Fibroblast of skin of right quadriceps (primary cell): ENCODE data around the gene LTA4H.
"Not testable (repeated sequence)": the region's sequence is repeated elsewhere in the genome, so short reads cannot be mapped to it uniquely, and the experiment has no call there.

Source experiments
- DNase-seq: peaks from one replicate; pipeline ENCODE4 v3.0.0-alpha.2; 2013

Gene LTA4H

DNA sequence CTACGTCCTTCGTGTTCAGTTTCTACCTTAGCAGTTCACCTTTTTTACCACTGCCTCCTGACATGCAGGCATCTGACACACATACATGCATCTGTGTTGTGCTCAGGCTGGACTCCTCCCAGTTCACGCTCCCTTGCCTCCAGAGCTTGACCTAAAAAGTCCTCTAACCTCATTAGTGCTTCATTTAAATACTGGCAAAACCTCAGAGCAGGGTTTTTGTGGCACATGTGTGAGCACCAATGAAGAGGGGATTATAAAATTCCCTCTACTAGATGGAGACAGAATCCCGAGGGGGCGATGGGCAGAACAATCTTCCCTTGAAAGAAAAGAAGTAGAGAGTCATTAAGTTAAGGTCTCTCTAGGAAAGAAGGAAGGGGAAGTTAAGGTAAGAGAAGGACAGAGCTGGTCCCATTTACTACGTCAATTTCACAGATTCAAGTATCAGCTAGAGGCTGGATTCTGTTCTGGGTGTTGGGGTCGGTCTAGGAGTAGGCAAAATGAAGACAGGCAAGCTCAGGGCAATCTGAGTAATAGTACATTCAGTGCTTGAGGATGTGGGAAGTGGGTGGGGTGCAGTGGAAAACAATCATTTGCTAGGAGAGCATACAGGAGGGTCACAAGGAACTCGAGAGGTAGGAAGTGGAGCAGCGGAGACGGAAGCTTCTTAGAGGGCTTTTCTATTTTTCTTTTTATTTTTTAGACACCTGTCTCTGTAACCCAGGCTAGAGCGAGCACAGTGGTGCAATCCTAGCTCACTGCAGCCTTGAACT, 46.7 kb downstream of the LTA4H start:
- DNase-seq, result no peak

DNA sequence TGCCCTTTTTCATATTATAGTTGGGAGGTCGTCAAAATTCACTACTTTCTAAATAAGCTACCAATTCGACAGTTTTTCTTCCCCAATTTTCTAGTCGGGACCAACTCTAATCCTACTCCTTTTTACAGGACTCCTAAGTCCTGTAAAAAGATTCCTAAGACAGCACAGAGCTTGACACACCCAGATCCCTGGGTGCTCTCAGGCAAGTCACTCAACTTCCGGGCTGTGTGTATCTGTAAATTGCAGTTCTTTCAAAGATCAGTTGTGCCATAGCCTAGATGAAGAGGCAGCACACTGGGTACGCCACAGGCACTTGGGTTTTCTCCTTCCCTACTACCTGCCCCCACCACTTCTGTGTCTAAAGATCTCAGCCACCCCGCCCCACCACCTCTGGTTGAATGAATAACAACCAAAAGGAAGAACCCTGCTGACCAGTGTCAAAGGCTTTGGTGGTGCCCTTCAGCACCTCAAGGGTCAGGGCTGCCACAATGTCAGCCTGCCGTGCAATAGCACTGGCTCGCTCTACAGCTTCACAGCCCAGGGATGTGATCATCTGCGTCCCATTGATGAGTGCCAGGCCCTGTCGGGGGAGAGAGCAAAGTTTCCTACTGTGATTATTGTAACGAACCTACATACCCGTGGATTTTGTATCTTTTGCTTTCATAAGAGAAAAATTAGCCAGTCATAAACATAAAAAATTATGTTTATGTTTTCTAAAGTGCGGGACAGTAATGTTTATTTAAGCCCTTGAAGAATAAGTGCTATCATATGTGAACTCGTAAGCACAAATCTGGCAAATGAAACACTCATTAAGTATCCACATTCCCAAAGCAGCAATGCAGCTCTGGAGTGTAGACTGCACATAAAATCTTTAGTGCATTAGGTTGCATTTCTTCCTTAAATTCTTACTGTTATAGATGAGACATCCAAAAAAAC, 48.5 kb downstream of the LTA4H start:
- DNase-seq, result no peak

DNA sequence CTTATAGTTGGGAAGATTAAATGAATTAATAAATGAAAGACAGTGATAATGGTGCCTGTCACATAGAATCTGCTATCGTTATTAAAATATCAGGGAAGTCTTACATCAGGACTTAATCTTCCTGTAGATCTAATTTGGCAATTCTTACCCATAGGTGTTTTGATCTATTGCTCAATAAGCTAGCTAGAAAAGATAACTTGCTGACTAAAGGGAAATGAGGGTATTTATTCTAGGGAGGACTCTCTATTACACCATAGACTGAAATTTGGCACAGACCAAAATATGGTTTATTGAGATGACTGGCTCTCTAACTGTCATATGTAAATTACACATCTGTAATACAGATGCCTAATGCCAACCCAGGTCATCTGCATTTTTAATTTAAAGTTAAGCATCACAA, 50.7 kb downstream of the LTA4H start:
- no peak for DNase-seq

DNA sequence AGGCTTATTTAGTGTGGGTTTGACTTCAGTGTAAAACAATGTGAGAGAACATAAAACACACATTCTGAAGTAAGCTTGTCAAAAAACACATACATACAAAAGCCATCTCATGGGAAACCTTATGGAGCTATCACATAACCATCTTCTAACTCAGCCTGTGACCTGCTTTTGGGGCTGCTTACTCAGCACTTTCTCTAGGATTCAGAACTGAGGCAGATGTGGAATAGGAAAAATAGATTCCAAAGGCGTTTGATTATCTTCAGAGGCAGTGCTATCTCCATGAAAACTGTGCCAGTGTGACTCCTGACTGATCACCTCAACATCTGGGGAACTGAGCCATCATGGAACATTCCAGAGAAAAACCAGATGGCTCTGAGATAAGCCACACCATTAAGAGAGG, 52.8 kb downstream of the LTA4H start:
- no peak for DNase-seq

DNA sequence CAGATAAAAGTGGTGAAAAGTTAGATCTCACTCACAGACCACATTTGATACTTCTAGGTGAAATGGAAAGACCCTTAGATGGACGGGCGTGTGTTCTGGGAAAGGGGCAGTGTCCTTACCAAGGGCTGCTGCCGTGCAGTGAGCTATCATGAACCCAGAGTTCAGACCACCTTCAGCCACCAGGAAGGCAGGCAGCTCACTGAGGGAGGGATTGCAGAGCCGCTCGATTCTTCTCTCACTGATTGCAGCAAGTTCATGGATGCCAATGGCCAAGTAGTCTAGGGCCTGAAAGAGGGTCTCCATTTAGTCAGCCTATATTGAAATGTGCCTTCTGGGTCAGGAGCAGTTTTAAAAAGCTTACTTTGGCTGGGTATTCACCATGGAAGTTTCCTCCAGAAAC, 55.0 kb downstream of the LTA4H start:
- no peak for DNase-seq

DNA sequence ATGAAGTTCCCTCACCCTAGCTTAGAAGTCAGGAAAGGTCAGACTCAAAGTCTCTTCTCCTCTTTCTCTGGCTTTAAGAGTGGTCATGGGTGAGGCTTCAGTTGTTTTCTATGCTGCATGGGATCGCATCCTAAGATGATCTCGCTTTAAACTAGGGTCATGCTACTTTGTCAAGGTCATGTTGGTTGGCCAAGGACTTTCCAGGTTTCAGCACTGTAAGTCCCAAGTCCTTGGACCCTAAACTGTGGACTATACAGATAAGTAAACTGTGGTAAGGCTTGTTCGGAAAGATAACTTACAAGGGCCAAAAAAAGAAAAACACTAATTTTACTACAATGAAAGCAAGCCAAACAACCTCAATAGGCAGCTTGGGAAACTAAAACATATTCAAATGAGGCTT, 56.6 kb downstream of the LTA4H start:
- DNase-seq, result no peak

DNA sequence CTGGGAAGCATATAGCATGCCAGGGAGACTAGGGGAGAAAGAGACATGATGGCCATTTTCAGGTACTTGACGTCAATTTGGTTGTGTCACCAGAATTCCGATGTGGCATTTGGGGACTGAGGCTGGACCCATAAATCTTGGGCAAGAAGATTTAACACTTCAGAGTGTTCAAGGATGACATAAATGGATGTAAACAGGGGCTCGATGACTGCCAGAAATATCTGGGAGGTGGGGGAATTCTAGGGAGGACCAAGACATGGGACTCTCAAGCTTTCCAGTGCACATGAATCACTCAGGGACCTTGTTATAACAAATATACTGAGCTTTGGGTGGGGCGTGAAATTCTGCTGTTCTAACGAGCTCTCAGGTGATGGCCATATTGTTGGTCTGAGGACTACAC, 57.0 kb downstream of the LTA4H start:
- no peak for DNase-seq

DNA sequence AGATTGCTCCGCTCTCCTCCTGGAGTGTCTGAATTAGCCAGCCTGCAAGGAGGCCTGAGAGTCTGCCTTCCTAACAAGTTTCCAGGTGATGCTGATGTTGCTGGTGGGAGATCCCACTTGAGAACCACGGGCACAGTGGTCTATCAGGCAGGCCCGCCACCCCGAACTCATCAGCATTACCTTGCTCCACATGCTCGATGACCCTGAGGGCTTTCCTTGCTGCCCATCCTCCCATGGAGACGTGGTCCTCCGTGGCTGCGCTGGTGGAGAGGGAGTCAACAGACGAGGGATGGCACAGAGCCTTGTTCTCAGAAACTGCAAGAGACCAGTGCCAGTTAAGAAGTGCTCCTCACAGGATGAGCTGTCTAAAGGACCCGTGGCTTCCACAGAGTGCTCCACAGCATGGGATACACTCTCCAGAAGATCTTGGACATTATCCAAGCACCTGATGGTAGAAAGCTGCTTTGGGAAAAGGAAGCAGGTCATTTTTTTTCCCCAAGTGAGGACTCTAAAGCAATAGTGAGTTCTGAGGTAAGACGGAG, 57.6 kb downstream of the LTA4H start:
- no peak for DNase-seq

DNA sequence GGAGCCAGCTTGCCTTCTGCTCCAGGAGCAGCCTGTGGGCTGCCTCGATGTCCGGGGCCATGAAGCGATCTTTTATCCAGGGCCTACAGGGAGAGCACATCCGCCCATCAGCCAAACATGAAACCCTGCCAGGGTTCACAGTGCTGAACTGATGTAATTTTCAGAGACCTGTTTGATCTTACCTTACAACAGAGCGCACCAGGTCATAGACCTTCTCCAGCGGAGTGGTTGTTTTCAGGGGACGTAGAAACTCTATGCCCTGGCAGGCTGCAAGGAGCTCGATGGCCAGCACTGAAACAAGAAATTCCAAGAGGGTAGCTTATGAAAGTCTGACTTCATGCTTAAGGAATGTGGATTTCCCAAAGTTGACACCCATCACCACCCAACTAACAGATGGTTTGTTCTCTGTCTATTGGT, 59.0 kb downstream of the LTA4H start:
- peak; percentile 10 for DNase-seq

DNA sequence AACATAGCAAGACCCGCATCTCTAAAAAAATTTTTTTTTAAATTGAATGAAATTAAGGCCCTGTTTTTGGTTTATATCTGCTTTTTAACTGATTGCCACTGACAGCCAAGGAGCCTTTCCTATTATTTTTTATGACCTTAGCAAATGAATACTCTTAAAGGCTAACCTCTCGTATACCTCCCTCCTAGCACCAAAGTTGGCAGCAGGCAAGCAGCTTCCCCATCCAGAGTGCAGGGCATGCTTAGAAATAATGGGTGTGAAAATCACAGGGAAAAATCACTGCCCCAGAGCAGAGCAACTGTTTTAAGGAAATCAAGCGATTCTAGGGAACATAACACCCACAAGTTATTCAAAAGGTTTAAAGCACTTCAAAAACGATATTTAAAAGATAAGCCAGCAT, 59.9 kb downstream of the LTA4H start:
- no peak for DNase-seq

DNA sequence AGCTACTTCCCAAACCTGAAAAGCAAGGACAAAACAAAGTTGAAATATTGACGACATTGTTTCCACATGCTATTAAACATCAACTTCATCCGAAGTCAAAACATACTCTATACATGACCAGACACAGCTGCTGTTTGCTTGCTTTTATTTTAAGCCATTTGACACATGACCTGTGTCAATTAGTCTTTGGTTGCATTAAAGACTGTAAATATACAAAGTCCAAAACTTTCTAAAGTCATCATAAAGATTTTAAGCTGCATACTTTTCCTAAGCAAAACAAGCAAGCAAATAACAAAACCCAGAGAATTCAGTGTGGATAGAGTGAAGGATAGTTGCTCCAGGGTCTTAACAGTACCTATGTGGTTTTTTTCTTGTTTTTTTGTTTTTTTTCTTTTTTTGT, 61.0 kb downstream of the LTA4H start:
- no peak for DNase-seq

DNA sequence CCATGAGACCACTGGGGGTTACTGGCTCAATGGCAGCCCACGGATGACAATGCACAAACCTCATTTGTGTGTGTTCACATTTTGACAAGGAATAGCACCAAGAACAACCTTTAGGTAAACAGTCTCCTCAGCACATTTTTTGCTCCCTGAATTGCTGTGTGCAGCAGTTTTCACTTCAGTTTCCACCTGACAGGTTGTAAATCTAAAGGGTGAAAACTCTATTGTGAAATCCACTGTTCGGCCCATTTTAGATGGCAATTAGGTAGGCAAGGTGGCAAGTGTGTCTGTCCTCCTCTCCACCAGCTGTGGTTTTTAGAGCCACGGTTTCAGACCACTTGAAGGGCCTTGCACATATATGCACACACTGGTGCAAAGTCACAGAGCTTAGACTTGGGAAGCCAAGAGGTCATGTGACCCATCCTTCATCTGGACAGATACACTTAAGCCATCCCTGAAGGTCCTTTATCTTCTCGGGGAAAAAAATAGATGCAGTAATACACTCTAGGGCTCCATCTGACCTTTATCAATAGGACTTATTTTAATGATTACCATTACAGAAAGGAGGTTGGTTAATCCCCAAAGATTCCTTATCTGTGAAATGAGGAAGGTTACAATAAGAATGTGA, 62.4 kb downstream of the LTA4H start:
- DNase-seq, result no peak

DNA sequence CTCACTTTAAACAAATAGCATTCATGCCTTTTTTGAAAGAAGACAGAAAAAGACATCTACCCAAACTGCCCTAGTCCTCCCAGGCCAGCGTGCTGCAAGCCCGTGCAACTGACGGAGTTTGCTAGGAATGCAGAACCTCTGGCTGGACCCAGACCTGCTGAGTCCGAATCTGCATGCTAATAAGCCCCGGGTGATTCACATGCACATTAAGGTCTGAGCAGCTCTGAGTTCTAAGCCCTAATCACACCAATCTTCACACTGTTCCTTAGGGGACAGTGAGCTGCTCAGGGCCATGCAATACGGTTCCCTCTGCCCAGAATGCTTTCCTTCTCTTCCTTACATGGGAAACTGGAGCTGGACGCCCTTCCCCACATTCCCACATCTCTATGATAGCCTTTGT, 64.5 kb downstream of the LTA4H start:
- no peak for DNase-seq

DNA sequence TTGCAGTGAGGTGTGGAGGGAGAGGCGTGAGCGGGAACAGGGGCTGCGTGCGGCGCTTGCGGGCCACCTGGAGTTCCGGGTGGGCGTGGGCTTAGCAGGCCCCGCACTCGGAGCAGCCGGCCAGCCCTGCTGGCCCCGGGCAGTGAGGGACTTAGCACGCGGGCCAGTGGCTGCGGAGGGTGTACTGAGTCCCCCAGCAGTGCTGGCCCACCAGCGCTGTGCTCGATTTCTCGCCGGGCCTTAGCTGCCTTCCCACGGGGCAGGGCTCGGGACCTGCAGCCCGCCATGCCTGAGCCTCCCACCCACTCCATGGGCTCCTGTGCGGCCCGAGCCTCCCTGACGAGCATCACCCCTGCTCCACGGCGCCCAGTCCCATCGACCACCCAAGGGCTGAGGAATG, 66.3 kb downstream of the LTA4H start:
- DNase-seq, result not testable (repeated sequence)

DNA sequence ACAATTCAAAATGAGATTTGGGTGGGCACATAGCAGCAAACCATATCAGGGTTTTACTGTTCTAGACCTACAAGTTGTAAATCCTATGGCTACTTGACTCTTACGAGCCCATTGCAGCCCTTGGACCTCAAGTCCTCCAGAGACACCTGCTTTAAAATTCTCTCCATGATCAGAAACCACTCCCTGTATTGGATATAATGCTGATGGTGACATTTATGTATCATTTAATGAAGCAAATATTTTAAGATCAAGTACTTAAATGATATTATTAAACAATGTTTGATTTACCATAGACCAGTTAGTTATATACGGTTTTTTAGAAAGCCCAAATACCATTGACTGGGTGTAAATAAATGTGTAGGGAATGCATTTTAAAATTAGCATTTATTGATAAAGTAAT, 68.1 kb downstream of the LTA4H start:
- DNase-seq, result no peak

DNA sequence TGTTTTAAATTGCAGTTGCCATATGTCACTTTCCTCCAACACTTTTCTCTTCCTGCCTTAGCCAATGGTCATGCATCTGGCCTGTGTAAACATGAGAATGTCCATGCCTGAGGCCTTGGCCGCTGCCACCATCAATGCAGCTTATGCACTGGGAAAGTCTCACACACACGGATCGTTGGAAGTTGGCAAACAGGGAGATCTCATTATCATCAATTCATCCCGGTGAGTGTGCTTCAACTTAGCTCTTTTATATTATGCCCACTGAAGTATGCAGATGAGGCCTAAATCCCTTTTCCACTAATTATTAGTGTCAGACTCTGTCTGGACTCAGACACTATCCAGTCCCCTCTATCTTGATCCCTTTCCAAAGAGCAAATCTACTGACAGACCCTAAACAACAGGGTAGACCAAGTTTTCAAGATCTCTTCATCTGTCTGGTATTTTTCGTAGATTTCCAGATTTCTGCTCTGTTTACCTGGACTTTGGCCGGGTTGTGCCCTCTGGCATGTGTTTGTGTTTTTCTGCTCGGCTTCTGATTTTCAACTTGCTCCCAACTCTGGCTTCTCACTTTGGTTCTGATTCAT, 69.0 kb downstream of the LTA4H start:
- no peak for DNase-seq

DNA sequence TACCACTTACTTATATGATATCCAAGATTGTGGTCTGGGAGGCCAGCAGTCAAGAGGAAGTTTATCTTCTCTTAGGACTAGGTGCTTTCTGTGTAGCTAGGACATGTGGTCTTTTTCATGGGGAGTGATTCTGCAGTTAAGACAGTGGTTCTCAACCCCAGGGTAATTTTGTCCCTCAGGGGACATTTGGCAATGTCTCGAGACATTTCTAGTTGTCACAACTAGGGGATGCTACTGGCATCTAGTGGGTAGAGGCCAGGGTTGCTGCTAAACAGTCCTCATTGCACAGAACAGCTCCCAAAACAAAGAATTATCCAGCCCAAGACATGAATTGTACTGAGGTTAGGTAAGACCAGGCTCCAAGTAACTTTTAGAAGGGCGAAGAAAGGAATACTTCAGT, 72.3 kb downstream of the LTA4H start:
- no peak for DNase-seq

DNA sequence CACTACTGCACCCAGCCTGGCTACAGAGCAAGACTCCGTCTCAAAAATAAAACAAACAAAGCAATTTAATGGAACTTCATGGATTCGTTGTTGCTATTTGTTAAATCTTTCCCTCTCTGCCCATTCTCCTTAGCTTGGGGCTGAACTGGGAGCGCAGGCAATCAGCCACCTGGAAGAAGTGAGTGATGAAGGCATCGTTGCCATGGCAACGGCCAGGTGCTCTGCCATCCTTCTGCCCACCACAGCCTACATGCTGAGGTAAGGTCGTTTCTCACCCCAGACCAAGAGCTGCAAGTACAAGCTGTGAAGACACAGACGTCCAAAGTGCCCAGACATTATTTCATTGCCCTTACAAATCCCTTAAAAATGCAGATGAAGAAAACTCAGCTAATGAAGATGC, 73.2 kb downstream of the LTA4H start:
- no peak for DNase-seq

DNA sequence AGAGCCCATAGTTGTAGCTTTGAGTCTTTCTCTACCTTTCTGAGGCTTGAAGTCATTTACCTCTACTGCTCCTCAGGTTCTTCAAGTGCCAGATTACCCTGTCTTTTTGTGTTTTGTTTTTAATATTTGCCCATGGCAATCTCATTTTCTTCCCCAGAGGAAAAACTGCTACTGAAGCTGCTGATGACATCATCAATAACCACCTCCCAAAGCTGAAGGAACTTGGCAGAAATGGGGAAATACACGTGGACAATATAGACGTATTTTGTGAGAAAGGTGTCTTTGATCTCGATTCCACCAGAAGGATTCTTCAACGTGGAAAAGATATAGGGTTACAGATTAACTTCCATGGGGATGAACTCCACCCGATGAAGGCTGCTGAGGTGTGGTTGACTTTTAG, 75.1 kb downstream of the LTA4H start:
- no peak for DNase-seq

DNA sequence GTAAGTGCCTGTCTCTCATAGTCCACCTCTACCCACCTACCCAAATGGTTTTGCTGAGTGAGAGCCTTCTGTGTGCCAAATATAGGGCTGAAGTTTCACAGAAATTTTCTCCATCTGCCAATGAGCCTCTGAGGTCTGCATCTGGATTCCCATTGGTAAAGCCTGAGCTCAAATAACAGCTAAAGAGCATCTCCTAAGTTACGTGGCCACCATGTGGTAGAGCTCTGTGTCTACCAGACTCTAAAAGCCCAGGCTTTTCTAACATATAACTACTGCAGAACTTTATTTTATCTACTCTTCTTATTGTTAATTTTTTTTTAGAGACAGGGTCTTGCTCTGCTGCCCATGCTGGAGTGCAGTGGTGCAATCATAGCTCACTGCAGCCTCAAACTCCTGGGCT, 76.3 kb downstream of the LTA4H start:
- DNase-seq, result no peak

DNA sequence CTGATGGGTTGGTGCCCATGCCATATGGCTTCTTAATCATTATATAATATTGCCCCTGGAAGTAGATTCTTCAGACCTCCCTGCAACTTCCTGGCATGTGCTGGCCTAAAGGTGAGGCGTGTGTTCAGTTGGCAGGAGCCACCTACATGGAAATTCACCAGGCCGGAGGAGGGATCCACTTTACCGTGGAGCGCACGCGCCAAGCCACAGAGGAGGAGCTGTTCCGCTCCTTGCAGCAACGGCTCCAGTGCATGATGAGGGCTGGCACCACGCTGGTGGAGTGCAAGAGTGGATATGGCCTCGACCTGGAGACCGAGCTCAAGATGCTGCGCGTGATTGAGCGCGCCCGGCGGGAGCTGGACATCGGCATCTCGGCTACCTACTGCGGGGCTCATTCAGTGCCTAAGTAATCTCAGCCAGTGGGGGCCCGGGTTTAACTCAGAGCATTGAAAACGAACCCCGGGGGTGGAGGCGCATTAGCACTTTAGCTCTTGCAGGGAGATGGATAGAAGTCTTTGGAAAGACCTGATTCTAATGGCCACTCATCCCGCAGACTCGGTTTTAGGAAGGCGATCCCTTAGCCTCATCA, 78.7 kb downstream of the LTA4H start:
- no peak for DNase-seq

DNA sequence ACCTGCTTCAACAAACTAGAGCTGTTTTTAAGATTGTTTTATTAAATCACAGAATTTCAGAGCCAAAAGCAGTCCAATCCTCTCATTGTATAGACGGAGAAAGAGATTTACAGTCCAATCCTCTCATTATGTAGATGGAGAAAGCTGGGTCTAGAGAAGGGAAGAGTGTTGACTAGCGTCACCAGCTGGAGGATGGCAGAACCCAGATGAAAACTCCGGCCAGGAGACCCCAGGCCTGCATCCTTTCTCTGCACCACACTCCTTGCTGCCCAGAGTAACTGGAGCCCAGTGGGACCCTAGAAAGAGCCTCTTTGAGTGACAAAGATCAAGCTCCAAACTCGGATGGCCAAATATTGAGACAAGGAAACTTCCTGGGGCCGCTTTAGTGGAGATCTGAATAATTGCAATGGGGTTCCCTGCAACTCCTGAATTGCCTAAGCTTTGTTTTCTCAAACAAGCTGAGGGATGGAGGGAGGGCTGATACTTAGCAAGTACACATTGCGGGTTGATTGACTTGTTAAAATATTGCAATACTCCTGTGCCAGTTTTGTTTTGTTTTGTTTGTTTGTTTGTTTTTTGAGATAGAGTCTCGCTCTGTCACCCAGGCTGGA, 79.7 kb downstream of the LTA4H start:
- DNase-seq, result no peak
